Keratinocyte (primary cell): ENCODE data around the gene ZHX3. TPM values are rescaled to one million over a fixed set of nuclear protein-coding genes. Genes with fewer than 3 reads are reported as not detected.

Experiments used
- DNase-seq: peaks from one replicate; pipeline ENCODE4 v3.0.0-alpha.2; 2011; ENCODE audit warnings: low read depth, missing footprints, low spot score
- FAIRE-seq: peaks from 2 replicates; lab custom pipeline; 2011; peaks lifted over from hg19 to GRCh38; lab: Jason Lieb, UNC
- H2AFZ ChIP-seq: 2 replicates; pipeline ENCODE4 v1.6.0; 2012; ENCODE audit warnings: low read length, control low read depth, inconsistent platforms; ENCODE audit not compliant: control insufficient read depth
- H3K27ac ChIP-seq: 2 replicates; pipeline ENCODE4 v1.5.1; 2011; ENCODE audit warnings: low read length; ENCODE audit not compliant: control insufficient read depth, insufficient read depth
- H3K27me3 ChIP-seq: 3 replicates; pipeline ENCODE4 v1.6.0; 2011; ENCODE audit warnings: low read length; ENCODE audit not compliant: control insufficient read depth, insufficient read depth; ENCODE audit errors: extremely low read depth
- H3K36me3 ChIP-seq, 2 experiments: 2 replicates in 1 of 2; 3 replicates in 1 of 2; pipeline ENCODE4 v1.5.1; 2011; ENCODE audit warnings: low read length in 2 of 2, mild to moderate bottlenecking in 1 of 2; ENCODE audit not compliant: control insufficient read depth in 2 of 2, insufficient read depth in 2 of 2; ENCODE audit errors: extremely low read depth in 1 of 2
- H3K4me1 ChIP-seq: 3 replicates; pipeline ENCODE4 v1.5.1; 2011; ENCODE audit warnings: low read length; ENCODE audit not compliant: control insufficient read depth, insufficient read depth; ENCODE audit errors: extremely low read depth
- H3K4me2 ChIP-seq: 3 replicates; pipeline ENCODE4 v1.6.0; 2011; ENCODE audit warnings: low read depth, low read length; ENCODE audit not compliant: control insufficient read depth, insufficient read depth; ENCODE audit errors: extremely low read depth
- H3K4me3 ChIP-seq, 3 experiments: fragments of 200-600 bp in 1 of 3; sonication (generic) in 1 of 3; 2 replicates in 2 of 3; 3 replicates in 1 of 3; pipeline ENCODE4 v1.5.1; 2011 to 2016; ENCODE audit warnings: low read length in 3 of 3, mild to moderate bottlenecking in 3 of 3, control low read depth in 2 of 3, inconsistent platforms in 1 of 3, low read depth in 1 of 3, mixed read lengths in 1 of 3, mixed run types in 1 of 3, moderate library complexity in 1 of 3; ENCODE audit not compliant: control insufficient read depth in 2 of 3, insufficient read depth in 2 of 3; ENCODE audit errors: extremely low read depth in 1 of 3
- H3K79me2 ChIP-seq: 2 replicates; pipeline ENCODE4 v1.6.0; 2012; ENCODE audit warnings: low read length; ENCODE audit not compliant: control insufficient read depth, insufficient read depth
- H3K9ac ChIP-seq: 3 replicates; pipeline ENCODE4 v1.6.0; 2011; ENCODE audit warnings: low read length; ENCODE audit not compliant: control insufficient read depth, insufficient read depth; ENCODE audit errors: extremely low read depth
- H3K9me1 ChIP-seq: 3 replicates; pipeline ENCODE4 v1.6.0; 2011; ENCODE audit warnings: low read length; ENCODE audit not compliant: control insufficient read depth, insufficient read depth; ENCODE audit errors: extremely low read depth
- H3K9me3 ChIP-seq: 2 replicates; pipeline ENCODE4 v1.5.1; 2012; ENCODE audit warnings: low read depth, low read length; ENCODE audit not compliant: control insufficient read depth
- H4K20me1 ChIP-seq: 3 replicates; pipeline ENCODE4 v1.6.0; 2011; ENCODE audit warnings: low read length; ENCODE audit not compliant: control insufficient read depth, insufficient read depth; ENCODE audit errors: extremely low read depth
- EZH2 ChIP-seq: IDR thresholded peaks from one replicate; pipeline ENCODE4 v1.6.1; 2012; ENCODE audit warnings: inconsistent platforms, mild to moderate bottlenecking, low read length, moderate library complexity
- dilution Hi-C: fragments of 300-500 bp; cut with MboI; formaldehyde crosslinking; loops from one replicate; pipeline ENCODE4 v1.7.0; 2020; ENCODE audit warnings: low sequenced_read_pairs; ENCODE audit not compliant: extremely low pct_ligation_motif_present
- polyA plus RNA-seq, 5 experiments: library from polyadenylated mRNA; depleted of rRNA in 3 of 5; stranded (reverse) in 3 of 5; stranded (forward) in 1 of 5; unstranded in 1 of 5; fragments of >200 nt; gene quantifications; 1 replicate in 1 of 5; 2 replicates in 3 of 5; 3 replicates in 1 of 5; pipeline versions ENCODE4 v1.2.1 to v1.2.3, GENCODE V29; 2011 to 2012; ENCODE audit warnings: missing spikeins in 2 of 5, low read depth in 1 of 5, low replicate concordance in 1 of 5
- TF ChIP-seq, protein P1 (sequence below), 3 experiments: IDR thresholded peaks in 1 of 3; conservative IDR thresholded peaks in 1 of 3; optimal IDR thresholded peaks in 1 of 3; 2 replicates in 2 of 3; 3 replicates in 1 of 3; pipeline versions ENCODE3 to v1.5.1; 2011; ENCODE audit warnings: low read length in 3 of 3, mild to moderate bottlenecking in 3 of 3, moderate library complexity in 2 of 3, control low read depth in 1 of 3, inconsistent platforms in 1 of 3; ENCODE audit not compliant: insufficient read depth in 2 of 3; ENCODE audit errors: extremely low read depth in 1 of 3

ZHX3 gene
- polyA plus RNA-seq, 1 donor (not counting 4 experiments of a cell fraction or from before 2014, with no cell fraction given) = 16.5 TPM

- Histone ChIP-seq H3K4me2 (no peak overlapping the region), H3K79me2 (no peaks in the 10 kb centered on the region), H3K4me3 (no peak overlapping the region), H3K27ac (no peak overlapping the region), H3K9ac (no peak overlapping the region), H3K27me3 (no peaks in the 10 kb centered on the region), H3K9me3 (no peaks in the 10 kb centered on the region), H2AFZ (no peak overlapping the region), H3K4me1 (no peaks in the 10 kb centered on the region), H3K9me1 (no peaks in the 10 kb centered on the region), H4K20me1 (no peaks in the 10 kb centered on the region), H3K36me3 (peaks cover 0 to 12% of the 10 kb centered on the region in 2 experiments)
- TF ChIP-seq, protein P1, sequence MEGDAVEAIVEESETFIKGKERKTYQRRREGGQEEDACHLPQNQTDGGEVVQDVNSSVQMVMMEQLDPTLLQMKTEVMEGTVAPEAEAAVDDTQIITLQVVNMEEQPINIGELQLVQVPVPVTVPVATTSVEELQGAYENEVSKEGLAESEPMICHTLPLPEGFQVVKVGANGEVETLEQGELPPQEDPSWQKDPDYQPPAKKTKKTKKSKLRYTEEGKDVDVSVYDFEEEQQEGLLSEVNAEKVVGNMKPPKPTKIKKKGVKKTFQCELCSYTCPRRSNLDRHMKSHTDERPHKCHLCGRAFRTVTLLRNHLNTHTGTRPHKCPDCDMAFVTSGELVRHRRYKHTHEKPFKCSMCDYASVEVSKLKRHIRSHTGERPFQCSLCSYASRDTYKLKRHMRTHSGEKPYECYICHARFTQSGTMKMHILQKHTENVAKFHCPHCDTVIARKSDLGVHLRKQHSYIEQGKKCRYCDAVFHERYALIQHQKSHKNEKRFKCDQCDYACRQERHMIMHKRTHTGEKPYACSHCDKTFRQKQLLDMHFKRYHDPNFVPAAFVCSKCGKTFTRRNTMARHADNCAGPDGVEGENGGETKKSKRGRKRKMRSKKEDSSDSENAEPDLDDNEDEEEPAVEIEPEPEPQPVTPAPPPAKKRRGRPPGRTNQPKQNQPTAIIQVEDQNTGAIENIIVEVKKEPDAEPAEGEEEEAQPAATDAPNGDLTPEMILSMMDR (optimal IDR thresholded peaks at IDR 0.05 in 1 of 3, IDR thresholded peaks at IDR 0.05 in 1 of 3, conservative IDR thresholded peaks at IDR 0.05 in 1 of 3; ENCODE audit: extremely low read depth in 1 of 3, insufficient read depth in 2 of 3, low read length in 3 of 3) = no peak
- TF ChIP-seq EZH2 = no peak
- FAIRE-seq = no peak
- DNase-seq = no peak
- dilution Hi-C loops = no loop called here
These were observed 115.8 kb downstream of the ZHX3 start for GRCh38 chr20:41201760-41202159.

- H2AFZ ChIP-seq = no peak overlapping the region
- no peaks in the 10 kb centered on the region for H3K27me3 ChIP-seq
- peaks cover 0 to 12% of the 10 kb centered on the region in 2 experiments for H3K36me3 ChIP-seq
- dilution Hi-C loops = no loop called here
- H3K79me2 ChIP-seq = no peaks in the 10 kb centered on the region
- no peak overlapping the region for H3K9ac ChIP-seq
- no peak overlapping the region for H3K27ac ChIP-seq
- H4K20me1 ChIP-seq = no peaks in the 10 kb centered on the region
- no peaks in the 10 kb centered on the region for H3K9me3 ChIP-seq
- DNase-seq = no peak
- no peak overlapping the region for H3K4me3 ChIP-seq
- no peaks in the 10 kb centered on the region for H3K9me1 ChIP-seq
- no peak for FAIRE-seq
- no peak for TF ChIP-seq EZH2
- TF ChIP-seq, protein P1 (optimal IDR thresholded peaks at IDR 0.05 in 1 of 3, IDR thresholded peaks at IDR 0.05 in 1 of 3, conservative IDR thresholded peaks at IDR 0.05 in 1 of 3; ENCODE audit: extremely low read depth in 1 of 3, insufficient read depth in 2 of 3, low read length in 3 of 3) = no peak
- no peaks in the 10 kb centered on the region for H3K4me1 ChIP-seq
- H3K4me2 ChIP-seq = no peak overlapping the region
These were observed 116.9 kb downstream of the ZHX3 start for GRCh38 chr20:41200446-41201202.
